GM19035 (cell line): ENCODE data around the gene IRX2.

Source experiments
- ATAC-seq: cut with Tn5 transposase; IDR thresholded peaks from one replicate; pipeline ENCODE4 v1.9.1; 2021; ENCODE audit not compliant: unreplicated experiment

IRX2 gene

GRCh38 chr5:2741956-2742355, 9.5 kb downstream of the IRX2 start:
- no peak for ATAC-seq

- no peak for ATAC-seq
Observed at GRCh38 chr5:2740876-2741555, 10.5 kb downstream of the IRX2 start.

GRCh38 chr5:2740051-2740875, 11.2 kb downstream of the IRX2 start:
- ATAC-seq = no peak

- ATAC-seq = no peak
Observed at GRCh38 chr5:2739360-2740050, 12.0 kb downstream of the IRX2 start.

DNA sequence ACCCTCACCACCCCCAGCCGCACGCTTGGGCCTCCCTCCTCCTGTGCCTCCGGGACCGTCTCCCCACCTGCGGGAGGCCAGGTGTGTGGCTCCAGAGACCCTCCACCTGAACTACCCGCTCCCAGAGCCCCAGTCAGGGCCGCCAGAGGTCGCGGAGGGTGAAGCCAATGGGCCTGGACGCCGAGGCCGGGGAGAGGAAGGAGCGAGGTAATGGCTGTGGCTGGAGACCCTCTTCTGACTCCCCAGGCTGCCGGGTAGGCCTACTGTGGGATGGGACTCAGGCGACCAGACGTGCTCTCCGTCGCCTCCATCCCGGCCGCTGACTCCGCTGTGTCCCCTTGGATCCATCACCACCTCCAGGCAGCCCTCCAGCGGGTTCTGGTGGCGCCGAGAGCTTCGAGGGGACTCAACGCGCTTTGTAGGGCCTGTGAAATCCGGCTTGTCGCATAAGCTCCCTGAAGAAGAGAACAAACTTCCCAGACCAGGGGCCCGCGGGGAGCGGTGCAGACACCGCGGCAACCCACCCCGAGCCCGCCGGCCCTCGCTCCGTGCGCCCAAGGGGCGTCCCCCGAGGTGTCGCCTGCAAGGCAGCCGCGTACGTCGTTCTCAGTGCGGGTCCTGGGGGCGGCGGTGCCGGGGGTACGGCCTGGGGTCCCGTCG, 12.6 kb downstream of the IRX2 start:
- ATAC-seq = no peak

GRCh38 chr5:2738156-2738699, 13.2 kb downstream of the IRX2 start:
- no peak for ATAC-seq

- no peak for ATAC-seq
Observed at GRCh38 chr5:2737273-2738155, 14.0 kb downstream of the IRX2 start.

GRCh38 chr5:2736872-2737271, 14.6 kb downstream of the IRX2 start:
- ATAC-seq = no peak

GRCh38 chr5:2735996-2736395, 15.5 kb downstream of the IRX2 start:
- no peak for ATAC-seq

DNA sequence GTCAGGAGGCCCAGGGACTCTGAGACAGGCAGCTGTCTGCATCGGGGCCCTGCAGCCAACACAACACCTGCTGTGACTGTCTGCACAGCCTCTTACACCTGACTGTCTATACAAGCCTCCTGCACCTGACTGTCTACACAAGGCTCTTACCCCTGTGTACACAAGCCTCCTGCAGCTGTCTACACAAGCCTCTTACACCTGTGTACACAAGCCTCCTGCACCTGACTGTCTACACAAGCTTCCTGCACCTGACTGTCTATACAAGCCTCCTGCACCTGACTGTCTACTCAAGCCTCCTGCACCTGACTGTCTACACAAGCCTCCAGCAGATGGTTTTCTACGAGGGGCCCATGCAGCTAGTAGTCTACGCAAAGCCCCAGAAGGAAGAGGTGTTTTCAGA, 18.6 kb downstream of the IRX2 start:
- no peak for ATAC-seq

DNA sequence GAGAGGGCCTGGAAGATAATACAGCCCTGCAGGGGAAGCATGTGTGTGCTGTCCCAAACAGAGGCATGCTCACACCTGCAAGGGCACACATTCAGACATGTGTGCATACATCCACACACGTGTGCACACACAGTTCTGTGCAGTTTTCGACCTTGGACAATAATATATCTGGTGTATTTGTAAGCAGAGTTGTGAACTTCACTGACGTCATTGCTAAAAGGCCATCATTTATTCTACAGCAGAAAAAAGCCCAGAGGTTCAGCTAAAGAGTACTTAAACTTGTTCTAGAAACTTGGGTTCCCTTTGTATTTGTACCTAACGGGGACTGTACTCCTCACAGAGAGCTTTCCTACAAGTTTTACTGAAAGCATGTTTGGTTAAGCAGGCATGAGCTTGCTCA, 19.5 kb downstream of the IRX2 start:
- ATAC-seq = no peak

DNA sequence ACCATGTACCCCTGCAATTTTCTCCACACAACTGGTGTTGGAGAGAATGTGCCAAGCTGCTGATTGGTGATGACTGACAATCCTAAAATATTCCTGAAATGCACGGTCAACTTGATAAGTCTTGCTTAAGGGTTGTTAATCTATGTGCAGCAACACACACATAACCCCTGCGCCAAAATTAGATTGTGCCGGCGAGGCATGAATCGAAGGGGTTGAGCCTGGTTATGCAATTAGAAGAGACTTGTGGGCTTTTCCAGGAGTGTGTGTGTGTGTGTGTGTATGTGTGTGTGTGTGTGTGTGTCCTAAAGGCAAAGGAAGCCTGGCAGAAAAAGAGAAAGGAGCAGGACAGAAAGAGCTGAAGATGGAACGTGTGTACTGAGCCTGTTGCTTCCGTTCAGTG, 22.3 kb downstream of the IRX2 start:
- ATAC-seq = no peak

GRCh38 chr5:2727550-2727949, 23.9 kb downstream of the IRX2 start:
- no peak for ATAC-seq

GRCh38 chr5:2725980-2726765, 25.3 kb downstream of the IRX2 start:
- no peak for ATAC-seq

DNA sequence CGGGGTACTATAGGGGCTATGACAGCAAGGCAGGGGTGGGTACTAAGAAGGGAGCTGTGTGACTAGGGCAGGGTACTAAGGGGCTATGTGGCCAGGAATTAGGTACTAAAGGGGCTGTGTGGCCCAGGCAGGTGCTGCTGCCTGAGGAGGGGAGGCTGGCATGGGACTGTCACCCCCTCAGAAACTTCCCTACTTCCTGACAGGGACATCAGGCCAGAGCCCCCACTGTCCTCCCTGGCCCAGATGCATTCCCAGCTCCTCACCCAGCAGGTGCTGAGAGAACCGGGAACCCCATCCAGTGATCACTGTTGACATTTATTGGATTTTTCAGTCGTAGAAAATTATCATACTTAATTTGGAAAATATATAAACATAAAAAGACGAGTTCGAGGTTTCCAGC, 26.6 kb downstream of the IRX2 start:
- ATAC-seq = no peak

DNA sequence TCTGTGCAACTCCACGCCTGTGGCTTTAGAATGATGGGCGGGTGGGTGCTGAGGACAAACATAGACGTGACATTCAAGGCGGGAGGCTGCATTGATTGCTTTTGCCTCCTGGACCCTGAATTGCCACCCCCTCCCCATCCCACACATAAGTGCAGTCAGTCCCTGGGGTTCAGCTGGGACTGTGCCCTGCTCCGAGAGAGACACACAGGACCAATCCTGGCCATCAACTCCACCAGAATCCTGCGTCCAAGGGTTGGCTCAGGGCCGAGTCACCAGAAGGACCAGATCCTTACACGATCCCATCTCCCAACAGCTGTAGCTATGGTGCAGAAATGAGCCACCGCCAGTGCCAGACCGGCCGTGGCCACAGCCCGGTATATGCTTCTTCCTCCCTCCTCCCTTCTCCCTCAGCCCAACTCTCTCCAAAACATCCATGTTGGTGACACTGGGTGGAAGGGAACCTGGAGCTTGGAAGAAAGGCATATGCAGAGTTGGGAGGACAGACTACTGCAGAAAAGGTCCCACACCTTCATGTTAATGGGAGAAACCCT, 27.4 kb downstream of the IRX2 start:
- ATAC-seq = no peak

DNA sequence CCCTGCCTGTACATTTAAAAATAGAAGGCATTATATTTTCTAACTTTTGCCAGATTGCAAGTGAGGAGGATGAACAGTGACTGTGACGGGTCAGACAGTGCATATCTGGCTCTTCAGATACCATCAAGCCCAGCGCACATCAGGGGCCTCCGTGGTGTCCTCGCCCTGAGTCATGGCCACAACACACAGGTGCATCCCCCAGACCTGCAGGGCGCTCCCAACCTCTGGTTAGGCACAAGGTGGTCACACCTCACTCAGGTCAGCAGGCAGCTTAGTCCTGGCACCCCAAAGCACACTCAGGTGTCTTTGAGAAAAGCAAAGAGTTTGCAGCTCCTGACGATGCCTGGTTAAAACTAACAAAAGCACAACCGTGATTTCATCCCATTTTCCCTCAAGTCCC, 28.6 kb downstream of the IRX2 start:
- ATAC-seq = no peak

GRCh38 chr5:2721385-2722138, 29.9 kb downstream of the IRX2 start:
- ATAC-seq = no peak
